BE2C (cell line): ENCODE measurements around the gene PPP1R9B. TPM values are rescaled to one million over a fixed set of nuclear protein-coding genes. Genes with fewer than 3 reads are reported as not detected.

Experiments used
- DNase-seq: peaks from one replicate; pipeline ENCODE4 v3.0.0-alpha.2; 2020
- H3K27me3 ChIP-seq: fragments of 250-450 bp; sonication (Bioruptor Pico); 2 replicates; pipeline ENCODE4 v1.5.1; 2020; ENCODE audit warnings: mild to moderate bottlenecking
- H3K36me3 ChIP-seq: fragments of 250-450 bp; sonication (Bioruptor Pico); 2 replicates; pipeline ENCODE4 v1.5.1; 2020; ENCODE audit warnings: mild to moderate bottlenecking
- H3K4me1 ChIP-seq: fragments of 250-450 bp; sonication (Bioruptor Pico); 2 replicates; pipeline ENCODE4 v1.5.1; 2020
- H3K4me3 ChIP-seq: 2 replicates; pipeline ENCODE4 v1.5.1; 2011; ENCODE audit warnings: low read depth, low read length
- H3K9me3 ChIP-seq: fragments of 250-450 bp; sonication (Bioruptor Pico); 2 replicates; pipeline ENCODE4 v1.5.1; 2020
- CTCF ChIP-seq: IDR thresholded peaks from 2 replicates; pipeline ENCODE4 v1.5.1; 2012; ENCODE audit warnings: mild to moderate bottlenecking, low read depth, low read length
- polyA plus RNA-seq: library from polyadenylated mRNA; unstranded; fragments of >200 nt; gene quantifications from one replicate; pipeline ENCODE4 v1.2.1, GENCODE V29; 2012; ENCODE audit warnings: low read depth, missing spikeins; ENCODE audit not compliant: insufficient read length, insufficient read depth

Gene PPP1R9B
- 190 TPM for polyA plus RNA-seq

GRCh38 chr17:50150354-50151040 is at the start of gene PPP1R9B:
Gene PPP1R9B, minus strand, starts transcription at chr17:50150677. Its CDS starts 164 bp downstream, at chr17:50150513.
- DNase-seq, result no peak
- H3K4me1 ChIP-seq, result peaks cover 17% of the 10 kb centered on the region
- peaks cover 20% of the 10 kb centered on the region for H3K36me3 ChIP-seq
- TF ChIP-seq CTCF, result no peak
- no peaks in the 10 kb centered on the region for H3K27me3 ChIP-seq
- peak within 1 kb of the TSS; percentile 92 for H3K4me3 ChIP-seq
- H3K9me3 ChIP-seq, result no peaks in the 10 kb centered on the region

DNA sequence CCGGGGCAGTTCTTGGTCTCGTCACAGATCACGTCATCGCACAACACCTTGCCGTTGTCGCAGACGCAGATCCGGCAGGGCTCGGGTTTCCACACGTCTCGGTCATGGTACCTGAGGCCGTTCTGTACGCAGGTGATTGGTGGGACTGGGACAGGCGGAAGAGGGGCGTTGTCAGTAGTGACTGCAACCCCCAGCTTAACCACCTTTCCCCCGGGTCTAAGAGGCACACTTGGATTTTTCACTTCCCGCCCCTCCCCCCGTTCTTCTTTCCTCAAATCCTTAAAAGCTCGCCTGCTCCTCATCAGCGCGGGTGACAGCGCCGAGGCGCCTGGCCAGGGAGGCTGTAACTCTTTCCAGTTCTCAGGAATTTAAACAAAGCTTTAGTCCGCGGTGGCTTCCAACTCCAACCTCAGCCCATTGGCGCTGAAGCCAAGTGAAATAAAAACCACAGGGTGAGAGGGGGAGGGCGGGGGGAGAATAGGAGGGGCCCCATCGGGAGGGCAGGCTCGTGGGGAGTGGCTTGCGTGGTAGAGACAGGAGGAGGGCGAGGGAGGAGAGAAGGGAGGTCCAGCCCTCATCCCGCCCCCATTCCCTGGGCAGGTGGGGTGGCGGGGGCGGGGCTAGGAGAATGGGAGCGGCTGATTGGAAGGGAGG is 49.5 kb upstream of the PPP1R9B start:
- H3K4me1 ChIP-seq, result peaks cover 3% of the 10 kb centered on the region; the same call in 1 of the 2 replicates
- no peaks in the 10 kb centered on the region for H3K36me3 ChIP-seq
- H3K27me3 ChIP-seq, result peaks cover 9% of the 10 kb centered on the region
- no peak for TF ChIP-seq CTCF
- peak overlapping the region; percentile 21 for H3K4me3 ChIP-seq
- peak; percentile 58 for DNase-seq
- H3K9me3 ChIP-seq, result no peaks in the 10 kb centered on the region

DNA sequence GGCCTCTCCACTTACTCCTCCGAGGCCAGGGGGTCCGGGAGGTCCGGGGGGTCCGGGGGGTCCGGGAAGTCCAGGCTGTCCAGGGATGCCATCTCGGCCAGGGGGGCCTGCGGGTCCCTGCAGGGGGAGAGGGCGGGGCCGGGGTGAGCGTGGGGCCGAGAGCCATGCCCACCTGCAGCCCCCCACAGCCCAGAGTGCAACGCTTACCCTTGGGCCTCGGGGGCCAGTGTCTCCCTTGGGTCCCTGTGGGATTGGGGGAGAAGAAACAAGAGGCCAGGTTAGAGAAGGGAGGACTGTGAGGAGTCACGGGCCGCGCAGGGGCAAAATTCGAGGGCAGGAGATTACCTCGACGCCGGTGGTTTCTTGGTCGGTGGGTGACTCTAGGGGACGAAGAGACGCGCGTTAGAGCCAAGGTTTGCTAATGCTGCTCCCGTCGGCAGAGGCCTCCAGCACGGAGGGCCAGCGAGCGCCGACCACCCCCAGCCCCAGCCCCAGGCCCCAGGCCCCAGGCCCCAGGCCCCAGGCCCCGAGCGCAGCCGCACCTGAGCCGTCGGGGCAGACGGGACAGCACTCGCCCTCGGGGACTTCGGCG is 48.8 kb upstream of the PPP1R9B start:
- Histone ChIP-seq H3K27me3 (peaks cover 9% of the 10 kb centered on the region), H3K36me3 (no peaks in the 10 kb centered on the region), H3K4me1 (peaks cover 3% of the 10 kb centered on the region; the same call in 1 of the 2 replicates), H3K9me3 (no peaks in the 10 kb centered on the region), H3K4me3 (no peak overlapping the region)
- DNase-seq, result no peak
- no peak for TF ChIP-seq CTCF

DNA sequence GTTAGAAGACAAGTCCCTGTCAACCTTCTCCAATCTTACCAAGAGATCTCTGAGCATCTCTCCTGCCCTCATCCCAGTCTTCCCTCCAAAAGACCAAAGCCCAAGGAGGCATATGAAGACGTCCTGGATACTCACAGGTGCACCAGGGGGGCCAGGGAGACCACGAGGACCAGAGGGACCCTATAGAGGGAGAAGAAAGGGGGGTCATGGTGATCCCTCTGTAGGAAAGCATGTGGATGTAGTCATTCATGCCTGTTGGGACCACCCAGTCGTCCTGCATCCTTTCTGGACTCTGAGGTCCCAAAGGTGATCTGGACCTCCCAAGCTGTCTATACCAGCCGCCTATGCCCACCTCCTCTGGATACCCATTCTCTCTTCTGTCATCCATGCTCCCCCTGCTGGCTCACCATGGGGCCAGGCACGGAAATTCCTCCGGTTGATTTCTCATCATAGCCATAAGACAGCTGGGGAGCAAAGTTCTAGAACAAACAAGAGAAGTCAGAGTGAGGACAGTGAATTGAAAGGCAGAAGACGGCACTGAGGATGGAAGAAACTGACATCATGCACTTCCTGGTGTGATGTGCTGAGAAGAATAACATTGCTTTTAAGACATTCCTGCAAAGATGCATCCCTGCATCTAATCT is 47.7 kb upstream of the PPP1R9B start:
- peaks cover 9% of the 10 kb centered on the region for H3K27me3 ChIP-seq
- no peaks in the 10 kb centered on the region for H3K9me3 ChIP-seq
- TF ChIP-seq CTCF, result peak; percentile 91
- H3K4me3 ChIP-seq, result no peak overlapping the region
- H3K4me1 ChIP-seq, result peaks cover 3% of the 10 kb centered on the region; the same call in 1 of the 2 replicates
- peak; percentile 77 for DNase-seq
- H3K36me3 ChIP-seq, result no peaks in the 10 kb centered on the region

DNA sequence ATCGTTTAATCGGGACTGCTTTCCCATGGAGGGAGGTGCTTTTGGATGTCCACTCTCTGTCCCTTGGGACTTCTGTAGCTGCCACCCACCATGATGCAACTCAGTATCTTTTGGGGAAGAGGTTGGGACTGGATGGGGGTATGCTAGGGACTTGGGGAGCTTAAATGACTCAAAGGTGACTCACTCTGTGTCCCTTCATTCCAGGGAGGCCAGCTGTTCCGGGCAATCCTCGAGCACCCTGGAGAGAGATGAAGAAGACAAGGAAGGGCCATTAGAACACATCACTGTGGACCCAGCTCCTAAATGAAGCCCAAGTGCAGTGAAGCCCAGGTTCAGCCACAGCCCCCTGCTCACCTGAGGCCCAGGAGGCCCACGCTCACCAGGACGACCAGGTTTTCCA is 46.3 kb upstream of the PPP1R9B start:
- no peak for DNase-seq
- TF ChIP-seq CTCF, result no peak
- Histone ChIP-seq H3K4me3 (no peak overlapping the region), H3K4me1 (peaks cover 3% of the 10 kb centered on the region; the same call in 1 of the 2 replicates), H3K36me3 (no peaks in the 10 kb centered on the region), H3K9me3 (no peaks in the 10 kb centered on the region), H3K27me3 (peaks cover 9% of the 10 kb centered on the region)
